Activated CD4-positive, alpha-beta T cell treated with anti-CD3 and anti-CD28 coated beads, Interleukin-2, Interleukin-6, amounts not matched to agents 100 ng/mL and 50 ng/mL, durations not matched to agents 16 hours and 8 hours (primary cell): Measurements from ENCODE around the gene ITLN2.
"Not testable (repeated sequence)": the region's sequence is repeated elsewhere in the genome, so short reads cannot be mapped to it uniquely, and the experiment has no call there.

Experiments
- DNase-seq: peaks from one replicate; pipeline ENCODE4 v3.0.0-alpha.2; 2020

The ITLN2 gene

DNA sequence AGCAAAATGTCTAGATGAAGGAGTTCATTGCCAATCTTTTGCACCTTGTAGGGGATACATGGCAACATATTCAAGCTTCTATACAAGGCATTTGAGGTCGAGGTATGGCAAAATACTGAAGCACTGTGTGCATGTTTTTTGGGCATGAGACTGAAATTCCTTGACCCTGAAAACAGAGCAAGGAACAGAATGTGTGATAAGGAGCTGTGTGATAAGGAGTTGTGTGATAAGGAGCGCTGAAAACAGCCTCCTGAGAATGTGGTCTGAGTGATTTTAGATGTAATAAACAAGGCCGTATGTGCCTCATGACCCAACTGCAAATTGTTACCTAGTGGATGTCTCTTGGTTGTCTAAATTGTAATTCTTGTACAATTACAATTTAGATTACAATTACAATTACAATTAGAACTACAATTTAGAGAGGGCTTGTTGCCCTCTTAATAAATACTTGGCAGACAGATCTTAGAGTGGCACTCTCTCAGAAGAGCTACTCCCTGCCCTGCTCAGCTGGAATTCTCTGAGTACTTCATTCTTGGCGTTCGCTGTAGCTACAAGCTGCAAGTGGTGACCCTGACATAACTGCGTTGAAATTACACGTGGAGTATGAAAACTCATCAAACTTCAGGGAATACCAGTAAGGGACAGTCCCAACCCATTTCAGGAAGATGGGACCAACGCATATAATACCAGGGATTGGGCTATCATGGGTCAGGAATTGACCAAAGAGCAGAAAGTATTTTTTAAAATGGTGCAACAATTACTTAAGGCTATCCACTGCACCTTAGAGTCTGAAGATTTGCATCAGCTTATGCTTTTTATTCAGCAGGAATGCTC, 49.6 kb downstream of the ITLN2 start:
- no peak for DNase-seq

DNA sequence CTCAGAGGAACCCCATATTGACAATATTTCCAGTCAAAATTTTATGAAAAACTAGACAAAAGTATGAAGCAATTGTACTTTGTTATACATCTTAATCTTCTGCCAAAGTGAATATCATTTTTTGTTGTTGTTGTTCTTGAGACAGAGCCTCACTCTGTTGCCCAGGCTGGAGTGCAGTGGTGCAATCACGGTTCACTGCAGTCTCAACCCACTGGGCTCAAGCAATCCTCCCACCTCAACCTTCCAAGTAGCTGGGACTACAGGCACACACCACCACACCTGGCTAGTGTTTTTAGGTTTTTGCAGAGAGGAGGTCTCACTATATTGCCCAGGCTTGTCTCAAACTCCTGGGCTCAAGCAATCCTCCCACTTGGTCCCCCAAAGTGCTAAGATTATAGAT, 52.4 kb downstream of the ITLN2 start:
- not testable (repeated sequence) for DNase-seq

DNA sequence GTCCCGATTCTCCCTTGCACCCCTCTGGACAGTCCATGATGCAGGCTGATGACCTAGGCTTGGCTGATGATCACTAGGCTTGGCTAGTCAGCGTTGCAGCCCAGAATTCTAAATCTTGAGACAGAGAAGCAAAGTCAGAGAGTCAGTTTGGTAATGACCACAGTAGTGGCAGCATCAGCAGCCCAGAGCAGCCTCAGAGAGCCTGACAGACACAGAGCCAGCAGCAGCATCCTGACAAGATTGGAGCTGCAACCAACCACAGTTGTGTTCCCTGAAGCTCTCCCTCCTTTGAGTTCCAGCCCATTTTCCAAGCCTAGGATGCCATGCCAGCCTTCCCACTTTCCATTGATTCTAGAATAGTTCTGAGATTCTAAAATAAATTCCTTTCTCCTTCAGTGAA, 52.8 kb downstream of the ITLN2 start:
- no peak for DNase-seq

GRCh38 chr1:160900683-160901082, 53.9 kb downstream of the ITLN2 start:
- DNase-seq = not testable (repeated sequence)
